ENCODE measurements around the gene TCERG1L. TPM values are rescaled to one million over a fixed set of nuclear protein-coding genes. Genes with fewer than 3 reads are reported as not detected.
A peak's percentile ranks its signal among the peaks of the same experiment; 100 is the strongest.

The TCERG1L gene
- total RNA-seq, 1 experiment from 2014 or later = not detected

- Histone ChIP-seq H3K79me2 (ENCODE audit: low read depth) (no peaks in the 10 kb centered on the region), H3K27me3 (ENCODE audit: insufficient read depth, low read depth) (peaks cover 19% of the 10 kb centered on the region), H3K27ac (no peak overlapping the region), H3K9me2 (ENCODE audit: insufficient read depth) (no peaks in the 10 kb centered on the region), H3K9me3 (ENCODE audit: insufficient read depth, low read depth) (no peaks in the 10 kb centered on the region), H2AFZ (no peak overlapping the region), H3K4me3 (no peak overlapping the region), H3K4me1 (replicated peaks; ENCODE audit: insufficient read depth) (no peaks in the 10 kb centered on the region), H4K20me1 (ENCODE audit: insufficient read depth) (no peaks in the 10 kb centered on the region), H3K4me2 (no peak overlapping the region), H3F3A (ENCODE audit: insufficient read depth, low read depth) (no peaks in the 10 kb centered on the region), H3K36me3 (ENCODE audit: low read depth) (no peaks in the 10 kb centered on the region)
- CTCF ChIA-PET = no interaction called here
- POLR2A ChIA-PET (ENCODE audit: unreplicated experiment) = no interaction called here
- TF ChIP-seq CTCF (conservative IDR thresholded peaks at IDR 0.05) = no peak
- TF ChIP-seq EZH2 (IDR thresholded peaks at IDR 0.05; ENCODE audit: low read depth) = no peak
- no TSS peak for BruUV-seq (replicated peaks)
- DNase-seq = peak; percentile 32 to 47
- intact Hi-C loops (cut with micrococcal nuclease; ENCODE audit: unreplicated experiment) = no loop called here
These were observed 212.3 kb downstream of the TCERG1L start for GRCh38 chr10:131099028-131099726.

GRCh38 chr10:131098416-131098952, 213.0 kb downstream of the TCERG1L start:
- Histone ChIP-seq H3F3A (ENCODE audit: insufficient read depth, low read depth) (no peaks in the 10 kb centered on the region), H3K27ac (no peak overlapping the region), H3K36me3 (ENCODE audit: low read depth) (no peaks in the 10 kb centered on the region), H3K9me2 (ENCODE audit: insufficient read depth) (no peaks in the 10 kb centered on the region), H3K27me3 (ENCODE audit: insufficient read depth, low read depth) (peaks cover 26% of the 10 kb centered on the region), H2AFZ (no peak overlapping the region), H3K4me1 (replicated peaks; ENCODE audit: insufficient read depth) (no peaks in the 10 kb centered on the region), H3K4me3 (no peak overlapping the region), H3K79me2 (ENCODE audit: low read depth) (no peaks in the 10 kb centered on the region), H3K9me3 (ENCODE audit: insufficient read depth, low read depth) (no peaks in the 10 kb centered on the region), H4K20me1 (ENCODE audit: insufficient read depth) (no peaks in the 10 kb centered on the region), H3K4me2 (no peak overlapping the region)
- TF ChIP-seq EZH2 (IDR thresholded peaks at IDR 0.05; ENCODE audit: low read depth) (no peak), CTCF (conservative IDR thresholded peaks at IDR 0.05) (no peak)
- ChIA-PET CTCF (no interaction called here), POLR2A (ENCODE audit: unreplicated experiment) (no interaction called here)
- BruUV-seq (replicated peaks) = no TSS peak
- intact Hi-C loops (cut with micrococcal nuclease; ENCODE audit: unreplicated experiment) = no loop called here
- DNase-seq = no peak

GRCh38 chr10:131096031-131096430, 215.5 kb downstream of the TCERG1L start:
- BruUV-seq (replicated peaks) = no TSS peak
- Histone ChIP-seq H3K27me3 (ENCODE audit: insufficient read depth, low read depth) (peaks cover 47% of the 10 kb centered on the region), H3K4me3 (no peak overlapping the region), H4K20me1 (ENCODE audit: insufficient read depth) (no peaks in the 10 kb centered on the region), H3K79me2 (ENCODE audit: low read depth) (no peaks in the 10 kb centered on the region), H3K4me2 (no peak overlapping the region), H3K9me3 (ENCODE audit: insufficient read depth, low read depth) (no peaks in the 10 kb centered on the region), H3K4me1 (replicated peaks; ENCODE audit: insufficient read depth) (no peaks in the 10 kb centered on the region), H3F3A (ENCODE audit: insufficient read depth, low read depth) (no peaks in the 10 kb centered on the region), H3K36me3 (ENCODE audit: low read depth) (no peaks in the 10 kb centered on the region), H3K9me2 (ENCODE audit: insufficient read depth) (no peaks in the 10 kb centered on the region), H3K27ac (no peak overlapping the region), H2AFZ (no peak overlapping the region)
- CTCF ChIA-PET = no interaction called here
- intact Hi-C loops (cut with micrococcal nuclease; ENCODE audit: unreplicated experiment) = no loop called here
- POLR2A ChIA-PET (ENCODE audit: unreplicated experiment) = no interaction called here
- TF ChIP-seq CTCF (conservative IDR thresholded peaks at IDR 0.05) (no peak), EZH2 (IDR thresholded peaks at IDR 0.05; ENCODE audit: low read depth) (no peak)
- DNase-seq = no peak

Data from PC-9 (cell line).